Liver (tissue), 3 donors: ENCODE results near the gene KBTBD13.

ENCODE experiments used
- CTCF ChIP-seq: fragments of 150-350 bp; IDR thresholded peaks from 2 replicates; pipeline ENCODE4 v1.5.1; 2017; ENCODE audit warnings: improper control_type of control experiment, low read depth, low read length; ENCODE audit not compliant: missing input control
- GABPA ChIP-seq, 2 donors: IDR thresholded peaks in 1 of 2; conservative IDR thresholded peaks in 1 of 2; 2 replicates each; pipeline ENCODE4 v1.6.1; 2016; ENCODE audit warnings: antibody characterized with exemption in 2 of 2, mild to moderate bottlenecking in 1 of 2, moderate library complexity in 1 of 2
- RAD21 ChIP-seq, 2 donors: IDR thresholded peaks; 2 replicates each; pipeline ENCODE4 v1.6.1; 2016; ENCODE audit warnings: antibody characterized with exemption in 2 of 2, mild to moderate bottlenecking in 2 of 2
- SP1 ChIP-seq: IDR thresholded peaks from 2 replicates; pipeline ENCODE4 v1.6.1; 2018; ENCODE audit warnings: antibody characterized with exemption, mild to moderate bottlenecking
- TAF1 ChIP-seq: conservative IDR thresholded peaks from 2 replicates; pipeline ENCODE4 v1.6.1; 2016; ENCODE audit warnings: antibody characterized with exemption, mild to moderate bottlenecking
- YY1 ChIP-seq: IDR thresholded peaks from 2 replicates; pipeline ENCODE4 v1.6.1; 2016; ENCODE audit warnings: antibody characterized with exemption, mild to moderate bottlenecking
- TF ChIP-seq, protein P1 (sequence below): IDR thresholded peaks from 2 replicates; pipeline ENCODE4 v1.6.1; 2016; ENCODE audit warnings: antibody characterized with exemption
- TF ChIP-seq, protein P2 (sequence below): IDR thresholded peaks from 2 replicates; pipeline ENCODE4 v1.6.1; 2016; ENCODE audit warnings: antibody characterized with exemption
- donor health status: healthy.
- donor health status: healthy.

- no peak for TF ChIP-seq CTCF
- TF ChIP-seq GABPA (IDR thresholded peaks at IDR 0.05 in 1 of 2, conservative IDR thresholded peaks at IDR 0.05 in 1 of 2) = no peak
- TF ChIP-seq YY1 = no peak
- no peak for TF ChIP-seq RAD21 (IDR thresholded peaks at IDR 0.05)
- TF ChIP-seq, protein P1, sequence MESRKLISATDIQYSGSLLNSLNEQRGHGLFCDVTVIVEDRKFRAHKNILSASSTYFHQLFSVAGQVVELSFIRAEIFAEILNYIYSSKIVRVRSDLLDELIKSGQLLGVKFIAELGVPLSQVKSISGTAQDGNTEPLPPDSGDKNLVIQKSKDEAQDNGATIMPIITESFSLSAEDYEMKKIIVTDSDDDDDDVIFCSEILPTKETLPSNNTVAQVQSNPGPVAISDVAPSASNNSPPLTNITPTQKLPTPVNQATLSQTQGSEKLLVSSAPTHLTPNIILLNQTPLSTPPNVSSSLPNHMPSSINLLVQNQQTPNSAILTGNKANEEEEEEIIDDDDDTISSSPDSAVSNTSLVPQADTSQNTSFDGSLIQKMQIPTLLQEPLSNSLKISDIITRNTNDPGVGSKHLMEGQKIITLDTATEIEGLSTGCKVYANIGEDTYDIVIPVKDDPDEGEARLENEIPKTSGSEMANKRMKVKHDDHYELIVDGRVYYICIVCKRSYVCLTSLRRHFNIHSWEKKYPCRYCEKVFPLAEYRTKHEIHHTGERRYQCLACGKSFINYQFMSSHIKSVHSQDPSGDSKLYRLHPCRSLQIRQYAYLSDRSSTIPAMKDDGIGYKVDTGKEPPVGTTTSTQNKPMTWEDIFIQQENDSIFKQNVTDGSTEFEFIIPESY = no peak
- no peak for TF ChIP-seq SP1
- TF ChIP-seq, protein P2, sequence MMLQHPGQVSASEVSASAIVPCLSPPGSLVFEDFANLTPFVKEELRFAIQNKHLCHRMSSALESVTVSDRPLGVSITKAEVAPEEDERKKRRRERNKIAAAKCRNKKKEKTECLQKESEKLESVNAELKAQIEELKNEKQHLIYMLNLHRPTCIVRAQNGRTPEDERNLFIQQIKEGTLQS = no peak
- TF ChIP-seq TAF1 = no peak
These were observed 49.8 kb upstream of the KBTBD13 start for GRCh38 chr15:65026756-65027155.
